Measurements from ENCODE around the gene ZCCHC8. TPM values are rescaled to one million over a fixed set of nuclear protein-coding genes. Genes with fewer than 3 reads are reported as not detected.

ZCCHC8 gene
- total and polyA plus RNA-seq, 2 of the 8 experiments (the other 6 are each of a cell fraction or from before 2014, with no cell fraction given), result 13.8 to 28.9 TPM

DNA sequence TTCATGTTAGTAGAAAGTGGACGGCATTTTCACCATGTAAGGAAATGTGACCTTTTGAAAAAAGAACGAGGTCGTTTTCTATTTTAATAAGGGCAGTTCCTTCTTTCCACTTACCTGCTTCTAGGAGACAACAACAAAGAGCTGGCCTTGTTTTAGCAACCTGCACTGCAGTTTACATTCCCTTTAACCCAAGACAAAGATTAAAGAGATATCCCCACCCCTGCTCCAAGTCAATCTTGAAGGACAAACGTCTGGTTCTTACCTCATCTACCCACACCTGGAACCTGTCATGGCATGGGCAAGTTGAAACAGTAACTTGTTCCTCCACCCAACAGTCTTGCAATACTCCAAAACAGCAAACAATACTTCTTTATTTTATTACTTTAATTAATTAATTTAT is 32.7 kb downstream of the ZCCHC8 start (continued):
- TF ChIP-seq, protein P1, sequence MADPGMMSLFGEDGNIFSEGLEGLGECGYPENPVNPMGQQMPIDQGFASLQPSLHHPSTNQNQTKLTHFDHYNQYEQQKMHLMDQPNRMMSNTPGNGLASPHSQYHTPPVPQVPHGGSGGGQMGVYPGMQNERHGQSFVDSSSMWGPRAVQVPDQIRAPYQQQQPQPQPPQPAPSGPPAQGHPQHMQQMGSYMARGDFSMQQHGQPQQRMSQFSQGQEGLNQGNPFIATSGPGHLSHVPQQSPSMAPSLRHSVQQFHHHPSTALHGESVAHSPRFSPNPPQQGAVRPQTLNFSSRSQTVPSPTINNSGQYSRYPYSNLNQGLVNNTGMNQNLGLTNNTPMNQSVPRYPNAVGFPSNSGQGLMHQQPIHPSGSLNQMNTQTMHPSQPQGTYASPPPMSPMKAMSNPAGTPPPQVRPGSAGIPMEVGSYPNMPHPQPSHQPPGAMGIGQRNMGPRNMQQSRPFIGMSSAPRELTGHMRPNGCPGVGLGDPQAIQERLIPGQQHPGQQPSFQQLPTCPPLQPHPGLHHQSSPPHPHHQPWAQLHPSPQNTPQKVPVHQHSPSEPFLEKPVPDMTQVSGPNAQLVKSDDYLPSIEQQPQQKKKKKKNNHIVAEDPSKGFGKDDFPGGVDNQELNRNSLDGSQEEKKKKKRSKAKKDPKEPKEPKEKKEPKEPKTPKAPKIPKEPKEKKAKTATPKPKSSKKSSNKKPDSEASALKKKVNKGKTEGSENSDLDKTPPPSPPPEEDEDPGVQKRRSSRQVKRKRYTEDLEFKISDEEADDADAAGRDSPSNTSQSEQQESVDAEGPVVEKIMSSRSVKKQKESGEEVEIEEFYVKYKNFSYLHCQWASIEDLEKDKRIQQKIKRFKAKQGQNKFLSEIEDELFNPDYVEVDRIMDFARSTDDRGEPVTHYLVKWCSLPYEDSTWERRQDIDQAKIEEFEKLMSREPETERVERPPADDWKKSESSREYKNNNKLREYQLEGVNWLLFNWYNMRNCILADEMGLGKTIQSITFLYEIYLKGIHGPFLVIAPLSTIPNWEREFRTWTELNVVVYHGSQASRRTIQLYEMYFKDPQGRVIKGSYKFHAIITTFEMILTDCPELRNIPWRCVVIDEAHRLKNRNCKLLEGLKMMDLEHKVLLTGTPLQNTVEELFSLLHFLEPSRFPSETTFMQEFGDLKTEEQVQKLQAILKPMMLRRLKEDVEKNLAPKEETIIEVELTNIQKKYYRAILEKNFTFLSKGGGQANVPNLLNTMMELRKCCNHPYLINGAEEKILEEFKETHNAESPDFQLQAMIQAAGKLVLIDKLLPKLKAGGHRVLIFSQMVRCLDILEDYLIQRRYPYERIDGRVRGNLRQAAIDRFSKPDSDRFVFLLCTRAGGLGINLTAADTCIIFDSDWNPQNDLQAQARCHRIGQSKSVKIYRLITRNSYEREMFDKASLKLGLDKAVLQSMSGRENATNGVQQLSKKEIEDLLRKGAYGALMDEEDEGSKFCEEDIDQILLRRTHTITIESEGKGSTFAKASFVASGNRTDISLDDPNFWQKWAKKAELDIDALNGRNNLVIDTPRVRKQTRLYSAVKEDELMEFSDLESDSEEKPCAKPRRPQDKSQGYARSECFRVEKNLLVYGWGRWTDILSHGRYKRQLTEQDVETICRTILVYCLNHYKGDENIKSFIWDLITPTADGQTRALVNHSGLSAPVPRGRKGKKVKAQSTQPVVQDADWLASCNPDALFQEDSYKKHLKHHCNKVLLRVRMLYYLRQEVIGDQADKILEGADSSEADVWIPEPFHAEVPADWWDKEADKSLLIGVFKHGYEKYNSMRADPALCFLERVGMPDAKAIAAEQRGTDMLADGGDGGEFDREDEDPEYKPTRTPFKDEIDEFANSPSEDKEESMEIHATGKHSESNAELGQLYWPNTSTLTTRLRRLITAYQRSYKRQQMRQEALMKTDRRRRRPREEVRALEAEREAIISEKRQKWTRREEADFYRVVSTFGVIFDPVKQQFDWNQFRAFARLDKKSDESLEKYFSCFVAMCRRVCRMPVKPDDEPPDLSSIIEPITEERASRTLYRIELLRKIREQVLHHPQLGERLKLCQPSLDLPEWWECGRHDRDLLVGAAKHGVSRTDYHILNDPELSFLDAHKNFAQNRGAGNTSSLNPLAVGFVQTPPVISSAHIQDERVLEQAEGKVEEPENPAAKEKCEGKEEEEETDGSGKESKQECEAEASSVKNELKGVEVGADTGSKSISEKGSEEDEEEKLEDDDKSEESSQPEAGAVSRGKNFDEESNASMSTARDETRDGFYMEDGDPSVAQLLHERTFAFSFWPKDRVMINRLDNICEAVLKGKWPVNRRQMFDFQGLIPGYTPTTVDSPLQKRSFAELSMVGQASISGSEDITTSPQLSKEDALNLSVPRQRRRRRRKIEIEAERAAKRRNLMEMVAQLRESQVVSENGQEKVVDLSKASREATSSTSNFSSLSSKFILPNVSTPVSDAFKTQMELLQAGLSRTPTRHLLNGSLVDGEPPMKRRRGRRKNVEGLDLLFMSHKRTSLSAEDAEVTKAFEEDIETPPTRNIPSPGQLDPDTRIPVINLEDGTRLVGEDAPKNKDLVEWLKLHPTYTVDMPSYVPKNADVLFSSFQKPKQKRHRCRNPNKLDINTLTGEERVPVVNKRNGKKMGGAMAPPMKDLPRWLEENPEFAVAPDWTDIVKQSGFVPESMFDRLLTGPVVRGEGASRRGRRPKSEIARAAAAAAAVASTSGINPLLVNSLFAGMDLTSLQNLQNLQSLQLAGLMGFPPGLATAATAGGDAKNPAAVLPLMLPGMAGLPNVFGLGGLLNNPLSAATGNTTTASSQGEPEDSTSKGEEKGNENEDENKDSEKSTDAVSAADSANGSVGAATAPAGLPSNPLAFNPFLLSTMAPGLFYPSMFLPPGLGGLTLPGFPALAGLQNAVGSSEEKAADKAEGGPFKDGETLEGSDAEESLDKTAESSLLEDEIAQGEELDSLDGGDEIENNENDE (IDR thresholded peaks at IDR 0.05; ENCODE audit: insufficient replicate concordance, low read length), result no peak
- no peak for TF ChIP-seq BRCA1 (IDR thresholded peaks at IDR 0.05; ENCODE audit: low read depth, low read length)
- TF ChIP-seq EGR1 (IDR thresholded peaks at IDR 0.05; ENCODE audit: borderline replicate concordance, low read depth, low read length), result no peak
- TF ChIP-seq SIX5 (IDR thresholded peaks at IDR 0.05; ENCODE audit: low read depth, low read length), result no peak
- TF ChIP-seq, protein P2, sequence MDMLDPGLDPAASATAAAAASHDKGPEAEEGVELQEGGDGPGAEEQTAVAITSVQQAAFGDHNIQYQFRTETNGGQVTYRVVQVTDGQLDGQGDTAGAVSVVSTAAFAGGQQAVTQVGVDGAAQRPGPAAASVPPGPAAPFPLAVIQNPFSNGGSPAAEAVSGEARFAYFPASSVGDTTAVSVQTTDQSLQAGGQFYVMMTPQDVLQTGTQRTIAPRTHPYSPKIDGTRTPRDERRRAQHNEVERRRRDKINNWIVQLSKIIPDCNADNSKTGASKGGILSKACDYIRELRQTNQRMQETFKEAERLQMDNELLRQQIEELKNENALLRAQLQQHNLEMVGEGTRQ (IDR thresholded peaks at IDR 0.05; ENCODE audit: low read length), result no peak
- no peak for TF ChIP-seq POU5F1 (IDR thresholded peaks at IDR 0.05; ENCODE audit: low read depth, low read length)
- no peak for TF ChIP-seq JUND (IDR thresholded peaks at IDR 0.05; ENCODE audit: low read length)
- TF ChIP-seq NRF1 (IDR thresholded peaks at IDR 0.05; ENCODE audit: low read depth, low read length), result no peak
- TF ChIP-seq TCF12 (IDR thresholded peaks at IDR 0.05; ENCODE audit: low read depth, low read length), result no peak
- no peak for TF ChIP-seq CHD1 (IDR thresholded peaks at IDR 0.05; ENCODE audit: low read depth, low read length)
- no peak for TF ChIP-seq TAF1 (IDR thresholded peaks at IDR 0.05; ENCODE audit: low read depth, low read length)
- TF ChIP-seq CEBPB (IDR thresholded peaks at IDR 0.05; ENCODE audit: low read depth, low read length), result no peak

All from H1 (cell line).